K562 (cell line): Measurements from ENCODE around the gene MBIP. TPM values are rescaled to one million over a fixed set of nuclear protein-coding genes. Genes with fewer than 3 reads are reported as not detected.

Experiments
- ATAC-seq: fragments of 200-7000 bp; cut with Tn5 transposase; 3 replicates; pipeline ENCODE4 v1.9.1; 2020; ENCODE audit warnings: moderate library complexity
- BruUV-seq: library from RNA; stranded (reverse); fragments of 400-500 nt; replicated peaks from 2 replicates; lab custom pipeline; 2021; lab: Mats Ljungman, UMichigan
- CTCF ChIA-PET: fragments of 300-600 bp; formaldehyde crosslinking; extraction: SDS; loops from one replicate; lab custom pipeline; 2021; ENCODE audit warnings: low intra/inter-chr PET ratio; lab: Yijun Ruan, JAX
- POLR2A ChIA-PET: fragments of 300-600, 350-650 bp; sonication (Branson Sonifier 250); formaldehyde crosslinking; extraction: SDS; loops from one replicate; lab custom pipeline; 2021; ENCODE audit warnings: antibody characterized with exemption, inconsistent platforms; lab: Yijun Ruan, JAX
- DNase-seq, 4 experiments: peaks; one replicate each; pipeline versions ENCODE4 v3.0.0 to v3.0.0-alpha.2; 2011 to 2018; ENCODE audit warnings: low spot score in 3 of 4, mixed read lengths in 3 of 4; ENCODE audit errors: extremely low read depth in 1 of 4
- FAIRE-seq: peaks from 2 replicates; lab custom pipeline; 2011; peaks lifted over from hg19 to GRCh38; lab: Jason Lieb, UNC
- H2AFZ ChIP-seq: 2 replicates; pipeline ENCODE4 v1.6.0; 2011; ENCODE audit warnings: low read depth, low read length, control low read depth, inconsistent platforms
- H3K27ac ChIP-seq: fragments of 200-600 bp; 3 replicates; pipeline ENCODE4 v1.8.0; 2011; ENCODE audit warnings: low read depth, mild to moderate bottlenecking, control low read depth, inconsistent platforms, low read length, moderate library complexity, mixed read lengths; ENCODE audit errors: extremely low read depth
- H3K27me3 ChIP-seq, 2 experiments: fragments of 300-600 bp in 1 of 2; 2 replicates in 1 of 2; 3 replicates in 1 of 2; pipeline versions ENCODE4 v1.6.0 to v1.8.0; 2011; ENCODE audit warnings: inconsistent platforms in 2 of 2, low read length in 2 of 2, mild to moderate bottlenecking in 1 of 2, mixed read lengths in 1 of 2, moderate library complexity in 1 of 2; ENCODE audit not compliant: control insufficient read depth in 2 of 2, insufficient read depth in 2 of 2
- H3K36me3 ChIP-seq: fragments of 300-600 bp; 3 replicates; pipeline ENCODE4 v1.8.0; 2011; ENCODE audit warnings: mild to moderate bottlenecking, low read length, inconsistent platforms; ENCODE audit not compliant: control insufficient read depth, insufficient read depth
- H3K4me1 ChIP-seq, 2 experiments: fragments of 200-600 bp in 1 of 2; replicated peaks in 1 of 2; 2 replicates in 1 of 2; 3 replicates in 1 of 2; pipeline versions ENCODE4 v1.5.1 to v1.8.0; 2011; ENCODE audit warnings: inconsistent platforms in 2 of 2, low read length in 2 of 2, mild to moderate bottlenecking in 1 of 2, mixed read lengths in 1 of 2, moderate library complexity in 1 of 2; ENCODE audit not compliant: control insufficient read depth in 2 of 2, insufficient read depth in 2 of 2
- H3K4me2 ChIP-seq: 2 replicates; pipeline ENCODE4 v1.6.1; 2011; ENCODE audit warnings: low read length, control low read depth, inconsistent platforms, mixed read lengths; ENCODE audit not compliant: insufficient read depth
- H3K4me3 ChIP-seq: fragments of 200-600 bp; sonication (generic), shearing (Covaris generic); 2 replicates; pipeline ENCODE4 v1.5.1; 2016; ENCODE audit warnings: control low read depth, inconsistent platforms
- H3K79me2 ChIP-seq: fragments of 200-600 bp; 3 replicates; pipeline ENCODE4 v1.8.0; 2011; ENCODE audit warnings: low read length, inconsistent platforms; ENCODE audit not compliant: control insufficient read depth, insufficient read depth
- H3K9ac ChIP-seq, 2 experiments: 2 replicates each; pipeline versions ENCODE4 v1.6.0 to v1.6.1; 2011; ENCODE audit warnings: low read depth in 2 of 2, low read length in 2 of 2, control low read depth in 1 of 2, inconsistent platforms in 1 of 2, mild to moderate bottlenecking in 1 of 2, mixed read lengths in 1 of 2; ENCODE audit not compliant: insufficient read depth in 1 of 2
- H3K9me1 ChIP-seq: one replicate; pipeline ENCODE4 v1.6.0; 2011; ENCODE audit warnings: inconsistent platforms, mild to moderate bottlenecking, low read length, moderate library complexity; ENCODE audit not compliant: control insufficient read depth, insufficient read depth
- H3K9me3 ChIP-seq: replicated peaks from 2 replicates; pipeline ENCODE4 v1.5.1; 2011; ENCODE audit warnings: low read depth, low read length, inconsistent platforms; ENCODE audit not compliant: control insufficient read depth, insufficient read depth
- H4K20me1 ChIP-seq: replicated peaks from 2 replicates; pipeline ENCODE4 v1.6.1; 2011; ENCODE audit warnings: low read length, inconsistent platforms, mixed read lengths; ENCODE audit not compliant: control insufficient read depth, insufficient read depth
- HCFC1 ChIP-seq: IDR thresholded peaks from 2 replicates; pipeline ENCODE4 v1.6.1; 2012; ENCODE audit warnings: low read depth, low read length, improper control_type of control experiment
- HMG20A ChIP-seq: fragments of 450-650 bp; formaldehyde crosslinking; conservative IDR thresholded peaks from 2 replicates; pipeline ENCODE4 v1.4.0; 2020; ENCODE audit warnings: mild to moderate bottlenecking, mixed read lengths
- NR2C1 ChIP-seq, 2 experiments: fragments of 450-650 bp; IDR thresholded peaks; 2 replicates each; pipeline ENCODE4 v1.6.1; 2017; ENCODE audit warnings: mild to moderate bottlenecking in 2 of 2, antibody characterized with exemption in 1 of 2, inconsistent platforms in 1 of 2, missing compliant biosample characterization in 1 of 2, missing genetic modification characterization in 1 of 2
- OTX1 ChIP-seq: fragments of 450-650 bp; formaldehyde crosslinking; IDR thresholded peaks from 2 replicates; pipeline ENCODE4 v1.4.0; 2022; ENCODE audit warnings: mild to moderate bottlenecking
- PRMT5 ChIP-seq: sonication (generic); formaldehyde crosslinking; IDR thresholded peaks from 2 replicates; pipeline ENCODE4 v1.5.0; 2020; ENCODE audit warnings: missing genetic modification reagents
- RFX5 ChIP-seq: IDR thresholded peaks from 2 replicates; pipeline ENCODE4 v1.6.1; 2011; ENCODE audit warnings: low read depth, mild to moderate bottlenecking, improper control_type of control experiment, low read length
- WGBS: fragments of 100-300 bp; shearing (Covaris generic); methylation state at CpG from one replicate; pipeline ENCODE4 v1.1.6; 2016; ENCODE audit warnings: low coverage, mixed read lengths; ENCODE audit not compliant: insufficient coverage; ENCODE audit errors: missing lambda C conversion rate; 5-methylcytosine and 5-hydroxymethylcytosine counted together
- in situ Hi-C: fragments of 300-500 bp; cut with MboI; formaldehyde crosslinking; loops from 4 replicates; pipeline ENCODE4 v1.15.0; 2018; ENCODE audit warnings: inconsistent platforms, mixed read lengths
- intact Hi-C: fragments of 100-400 bp; cut with micrococcal nuclease; formaldehyde crosslinking; loops from 2 replicates; pipeline ENCODE4 v1.14.2; 2022
- polyA plus RNA-seq, 8 experiments: library from polyadenylated mRNA; depleted of rRNA in 4 of 8; stranded (reverse) in 5 of 8; unstranded in 3 of 8; fragments of >200 nt; fragmentation: Nextera tagmentation in 2 of 8; fragmentation: Illumina TruSeq in 1 of 8; extraction: Ambion mirVana in 2 of 8; extraction: Trizol in 1 of 8; gene quantifications; 2 replicates each; pipeline versions ENCODE4 v1.2.1 to v1.2.3, GENCODE V29; 2011 to 2014; ENCODE audit warnings: inconsistent platforms in 1 of 8, missing spikeins in 1 of 8
- total RNA-seq, 7 experiments: library from RNA; depleted of rRNA in 6 of 7; stranded (reverse); fragments of >200 nt in 6 of 7; fragmentation: Illumina TruSeq in 2 of 7; extraction: Trizol in 2 of 7; gene quantifications; 2 replicates each; pipeline versions ENCODE4 v1.2.1 to v1.2.3, GENCODE V29; 2011 to 2021; ENCODE audit warnings: low replicate concordance in 1 of 7

MBIP gene
- total and polyA plus RNA-seq, 9 of the 15 experiments (the other 6 are each of a cell fraction or from before 2014, with no cell fraction given): 8.4 to 31.1 (median 19.4) TPM

GRCh38 chr14:36316131-36316530 lies 4.3 kb downstream of the MBIP start:
- Histone ChIP-seq H3K36me3 (peaks cover 23% of the 10 kb centered on the region), H3K9ac (no peak overlapping the region), H3K4me1 (peaks cover 0 to 2% of the 10 kb centered on the region in 2 experiments; a peak in 1 of 5 replicates), H3K9me1 (no peaks in the 10 kb centered on the region), H3K9me3 (no peaks in the 10 kb centered on the region), H3K4me3 (no peak overlapping the region), H4K20me1 (no peaks in the 10 kb centered on the region), H3K4me2 (no peak overlapping the region), H3K27ac (no peak overlapping the region), H3K27me3 (no peaks in the 10 kb centered on the region), H3K79me2 (peaks cover 54% of the 10 kb centered on the region), H2AFZ (no peak overlapping the region)
- intact Hi-C loops: no loop called here
- ATAC-seq (no peak), DNase-seq (no peak), FAIRE-seq (no peak)
- in situ Hi-C loops: no loop called here
- CTCF ChIA-PET: no interaction called here
- BruUV-seq: no TSS peak
- WGBS: 78% methylated on average over 1 of the region's 1 CpG
- POLR2A ChIA-PET: interaction anchor here (0.7 kb wide), 1 partner anchor 52 kb away, joined by 3 read pairs; no protein-coding TSS in a partner anchor
- TF ChIP-seq PRMT5 (CRISPR knock-in tag): no peak
- no peak for TF ChIP-seq RFX5
- TF ChIP-seq HMG20A: no peak
- TF ChIP-seq NR2C1 (IDR thresholded peaks at IDR 0.05): no peak
- no peak for TF ChIP-seq NR2C1 (tag; IDR thresholded peaks at IDR 0.05)

GRCh38 chr14:36315159-36315853 lies 5.1 kb downstream of the MBIP start:
- no peak overlapping the region; a peak in 1 of 4 replicates for H3K9ac ChIP-seq
- intact Hi-C loops: no loop called here
- 46% methylated on average over 2 of the region's 3 CpGs for WGBS
- no peak for FAIRE-seq
- H3K9me1 ChIP-seq: no peaks in the 10 kb centered on the region
- H3K27ac ChIP-seq: peak overlapping the region; percentile 31; the same call in 2 of the 3 replicates
- ChIA-PET POLR2A (no interaction called here), CTCF (no interaction called here)
- H3K4me3 ChIP-seq: no peak overlapping the region
- peak in 1 of 4 experiments; percentile 28 for DNase-seq
- peaks cover 31% of the 10 kb centered on the region for H3K36me3 ChIP-seq
- BruUV-seq: no TSS peak
- ATAC-seq: peak; percentile 49
- H4K20me1 ChIP-seq: no peaks in the 10 kb centered on the region
- no peaks in the 10 kb centered on the region for H3K27me3 ChIP-seq
- peaks cover 0 to 2% of the 10 kb centered on the region in 2 experiments; a peak in 1 of 5 replicates for H3K4me1 ChIP-seq
- in situ Hi-C loops: no loop called here
- H3K79me2 ChIP-seq: peaks cover 53% of the 10 kb centered on the region
- H3K4me2 ChIP-seq: no peak overlapping the region
- H2AFZ ChIP-seq: no peak overlapping the region
- H3K9me3 ChIP-seq: no peaks in the 10 kb centered on the region
- TF ChIP-seq OTX1 (CRISPR knock-in tag) (no peak), HCFC1 (no peak)
